ENCODE results near the gene PADI2. TPM values are rescaled to one million over a fixed set of nuclear protein-coding genes. Genes with fewer than 3 reads are reported as not detected.

PADI2 gene
- total RNA-seq, 6 donors from 2014 or later: 1.9 to 25.2 (median 4.9) TPM

DNA sequence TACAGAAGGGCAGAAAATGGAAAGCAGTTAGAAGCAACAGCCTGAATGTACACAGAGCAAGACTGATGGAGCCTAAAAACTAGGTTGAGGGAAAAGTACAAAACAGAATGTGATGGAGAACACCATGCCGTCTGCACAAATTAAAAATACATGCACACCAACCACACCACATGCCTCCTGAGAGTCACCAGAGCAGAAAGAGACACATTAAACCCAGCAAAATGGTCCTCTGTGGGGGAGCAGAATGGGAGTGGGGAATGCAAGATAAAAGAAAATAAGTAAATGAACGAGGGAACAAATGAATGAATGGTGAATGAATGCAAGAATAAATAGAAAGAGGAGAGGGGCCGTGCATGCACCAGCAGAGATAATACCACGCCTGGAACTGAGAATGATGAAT lies 24.1 kb downstream of the PADI2 start:
- Histone ChIP-seq H3K27me3 (no peaks in the 10 kb centered on the region), H3K4me3 (no peak overlapping the region), H3K36me3 (no peaks in the 10 kb centered on the region), H3K27ac (no peak overlapping the region), H3K9me3 (no peaks in the 10 kb centered on the region), H3K4me1 (peaks cover 0 to 6% (median 3%) of the 10 kb centered on the region in 4 donors)
- no peak for DNase-seq
- ATAC-seq (ENCODE audit: low FRiP score in 2 of 2): no peak
- TF ChIP-seq, protein P1, sequence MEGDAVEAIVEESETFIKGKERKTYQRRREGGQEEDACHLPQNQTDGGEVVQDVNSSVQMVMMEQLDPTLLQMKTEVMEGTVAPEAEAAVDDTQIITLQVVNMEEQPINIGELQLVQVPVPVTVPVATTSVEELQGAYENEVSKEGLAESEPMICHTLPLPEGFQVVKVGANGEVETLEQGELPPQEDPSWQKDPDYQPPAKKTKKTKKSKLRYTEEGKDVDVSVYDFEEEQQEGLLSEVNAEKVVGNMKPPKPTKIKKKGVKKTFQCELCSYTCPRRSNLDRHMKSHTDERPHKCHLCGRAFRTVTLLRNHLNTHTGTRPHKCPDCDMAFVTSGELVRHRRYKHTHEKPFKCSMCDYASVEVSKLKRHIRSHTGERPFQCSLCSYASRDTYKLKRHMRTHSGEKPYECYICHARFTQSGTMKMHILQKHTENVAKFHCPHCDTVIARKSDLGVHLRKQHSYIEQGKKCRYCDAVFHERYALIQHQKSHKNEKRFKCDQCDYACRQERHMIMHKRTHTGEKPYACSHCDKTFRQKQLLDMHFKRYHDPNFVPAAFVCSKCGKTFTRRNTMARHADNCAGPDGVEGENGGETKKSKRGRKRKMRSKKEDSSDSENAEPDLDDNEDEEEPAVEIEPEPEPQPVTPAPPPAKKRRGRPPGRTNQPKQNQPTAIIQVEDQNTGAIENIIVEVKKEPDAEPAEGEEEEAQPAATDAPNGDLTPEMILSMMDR (IDR thresholded peaks at IDR 0.05): no peak
- TF ChIP-seq POLR2A (IDR thresholded peaks at IDR 0.05): no peak
- TF ChIP-seq POLR2AphosphoS5 (IDR thresholded peaks at IDR 0.05): no peak
- no peak for TF ChIP-seq EP300 (IDR thresholded peaks at IDR 0.05)
- 33 to 46% methylated on average over 4 of the region's 4 CpGs for WGBS, 2 donors

DNA sequence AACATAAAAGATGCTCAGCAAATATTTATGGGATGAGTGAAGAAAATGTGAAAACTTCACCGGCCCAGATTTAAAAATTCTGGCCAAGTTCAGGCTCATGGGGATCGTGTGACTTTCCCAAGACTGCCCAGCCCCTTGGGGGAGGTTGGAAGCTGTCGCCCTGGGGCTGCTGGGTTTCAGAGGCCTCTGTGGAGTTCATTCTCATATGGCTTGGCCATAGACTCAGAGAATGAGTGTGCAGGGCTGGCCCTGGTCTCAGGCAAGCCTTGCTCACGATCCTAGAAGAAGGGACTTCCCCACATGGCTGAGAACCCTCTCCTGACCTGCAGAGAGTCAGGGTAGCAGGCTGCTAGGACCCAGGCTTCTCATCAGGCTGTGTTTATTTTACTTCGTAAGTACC lies 24.6 kb downstream of the PADI2 start:
- no peaks in the 10 kb centered on the region for H3K36me3 ChIP-seq
- H3K4me1 ChIP-seq: peaks cover 0 to 6% (median 3%) of the 10 kb centered on the region in 4 donors
- no peak overlapping the region for H3K27ac ChIP-seq
- H3K27me3 ChIP-seq: no peaks in the 10 kb centered on the region
- TF ChIP-seq, protein P1 (IDR thresholded peaks at IDR 0.05): no peak
- TF ChIP-seq POLR2AphosphoS5 (IDR thresholded peaks at IDR 0.05) (no peak), EP300 (IDR thresholded peaks at IDR 0.05) (no peak), POLR2A (IDR thresholded peaks at IDR 0.05) (no peak)
- no peaks in the 10 kb centered on the region for H3K9me3 ChIP-seq
- no peak overlapping the region for H3K4me3 ChIP-seq
- DNase-seq (no peak), ATAC-seq (ENCODE audit: low FRiP score in 2 of 2) (no peak)
- WGBS, 2 donors: 49 to 54% methylated on average over 4 to 5 of the region's 5 CpGs

DNA sequence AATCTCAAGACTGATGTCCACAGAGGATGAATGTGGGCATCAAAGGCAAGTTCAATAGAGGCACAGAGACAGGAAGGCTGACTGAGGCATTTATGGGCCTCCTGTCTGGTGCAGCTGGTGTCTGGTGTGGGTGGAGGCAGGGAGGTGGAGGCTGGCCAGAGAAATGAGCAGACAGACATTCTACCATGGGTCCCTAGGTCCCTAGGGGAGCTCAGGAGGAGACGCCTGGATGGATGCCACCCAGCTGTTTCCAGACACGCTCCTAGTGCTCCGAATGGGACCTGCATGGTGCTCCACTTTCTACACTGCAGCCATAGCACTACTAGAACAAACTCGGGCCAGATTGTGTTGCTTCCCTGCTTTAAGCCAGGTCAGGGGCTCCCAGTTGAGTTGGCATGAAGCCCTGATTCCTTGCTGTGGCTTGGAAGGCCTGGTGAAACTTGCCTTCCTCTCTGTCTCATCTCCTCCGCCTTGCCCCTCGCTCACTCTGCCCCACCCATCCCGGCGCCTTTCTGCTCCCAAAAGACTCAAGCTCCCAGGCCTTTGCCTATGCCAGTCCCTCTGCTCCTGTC lies 25.3 kb downstream of the PADI2 start:
- TF ChIP-seq EP300 (IDR thresholded peaks at IDR 0.05) (no peak), POLR2AphosphoS5 (IDR thresholded peaks at IDR 0.05) (no peak), POLR2A (IDR thresholded peaks at IDR 0.05) (no peak)
- TF ChIP-seq, protein P1 (IDR thresholded peaks at IDR 0.05): no peak
- H3K27ac ChIP-seq: no peak overlapping the region
- 80 to 87% methylated on average over 8 of the region's 8 CpGs for WGBS, 2 donors

DNA sequence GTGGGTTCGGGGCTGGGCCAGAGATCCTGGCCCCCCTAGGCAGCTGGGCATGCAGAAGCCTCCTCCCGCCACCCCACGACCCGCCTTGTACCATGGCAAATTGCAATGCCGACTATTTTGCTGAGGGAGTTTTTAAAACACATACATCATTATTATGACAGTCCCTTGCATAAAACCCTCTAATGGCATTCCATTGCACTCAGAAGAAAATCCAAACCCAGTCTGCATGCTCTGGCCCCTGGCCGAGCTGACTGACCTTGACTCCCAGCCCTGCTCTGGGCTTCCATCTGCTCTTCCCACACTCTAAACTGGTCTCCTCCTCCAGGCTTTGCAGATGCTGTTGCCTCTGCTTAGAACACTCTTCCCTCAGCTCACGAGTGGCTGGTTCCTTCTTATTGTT lies 28.0 kb downstream of the PADI2 start:
- H3K27me3 ChIP-seq: no peaks in the 10 kb centered on the region
- no peaks in the 10 kb centered on the region for H3K9me3 ChIP-seq
- H3K27ac ChIP-seq: no peak overlapping the region
- no peaks in the 10 kb centered on the region for H3K36me3 ChIP-seq
- TF ChIP-seq POLR2A (IDR thresholded peaks at IDR 0.05) (no peak), EP300 (IDR thresholded peaks at IDR 0.05) (no peak), POLR2AphosphoS5 (IDR thresholded peaks at IDR 0.05) (no peak)
- TF ChIP-seq, protein P1 (IDR thresholded peaks at IDR 0.05): no peak
- no peak overlapping the region for H3K4me3 ChIP-seq
- WGBS, 2 donors: 55 to 79% methylated on average over 6 to 7 of the region's 7 CpGs
- no peaks in the 10 kb centered on the region for H3K4me1 ChIP-seq
- DNase-seq (no peak), ATAC-seq (ENCODE audit: low FRiP score in 2 of 2) (no peak)

More for the DNA sequence above, 25.3 kb downstream of the PADI2 start:
- ATAC-seq (ENCODE audit: low FRiP score in 2 of 2) (no peak), DNase-seq (no peak)
- H3K4me1 ChIP-seq: peaks cover 0 to 6% (median 3%) of the 10 kb centered on the region in 4 donors
- no peaks in the 10 kb centered on the region for H3K27me3 ChIP-seq
- H3K36me3 ChIP-seq: no peaks in the 10 kb centered on the region
- no peaks in the 10 kb centered on the region for H3K9me3 ChIP-seq
- no peak overlapping the region for H3K4me3 ChIP-seq

DNA sequence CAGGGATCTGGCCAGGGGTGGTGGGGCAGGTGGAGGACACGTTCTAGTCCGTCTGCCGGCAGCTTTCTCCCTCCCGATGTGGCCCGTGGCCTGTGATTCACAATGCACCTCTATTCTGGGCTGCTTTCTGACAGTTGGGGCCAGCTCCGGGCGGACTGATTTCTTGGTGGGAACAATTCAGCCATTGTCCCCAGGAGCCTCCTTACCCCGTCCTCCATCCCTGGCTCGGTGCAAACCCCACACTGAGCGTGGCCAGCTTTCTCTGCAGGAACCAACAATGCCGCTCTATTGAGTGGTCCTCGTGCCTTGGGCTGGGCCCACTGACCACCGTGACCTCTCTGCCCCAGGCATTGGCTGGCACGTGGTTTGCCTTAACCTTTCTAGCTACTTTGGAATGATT lies 29.7 kb downstream of the PADI2 start:
- Histone ChIP-seq H3K9me3 (no peaks in the 10 kb centered on the region), H3K36me3 (no peaks in the 10 kb centered on the region), H3K4me1 (no peaks in the 10 kb centered on the region), H3K27ac (no peak overlapping the region), H3K27me3 (no peaks in the 10 kb centered on the region), H3K4me3 (no peak overlapping the region)
- no peak for DNase-seq
- 81 to 82% methylated on average over 10 to 14 of the region's 14 CpGs for WGBS, 2 donors
- no peak for ATAC-seq (ENCODE audit: low FRiP score in 2 of 2)
- TF ChIP-seq POLR2A (IDR thresholded peaks at IDR 0.05) (no peak), EP300 (IDR thresholded peaks at IDR 0.05) (no peak)

Measured in upper lobe of left lung (tissue), 6 donors.